GM23338 (cell line): ENCODE results near the gene ZNF660.

Experiments
- EZH2 ChIP-seq: fragments of 200-600 bp; sonication (generic); IDR thresholded peaks from one replicate; pipeline ENCODE4 v1.8.0; 2017; ENCODE audit warnings: antibody characterized with exemption, mild to moderate bottlenecking, low read depth; ENCODE audit not compliant: unreplicated experiment
- EZH2phosphoT487 ChIP-seq: fragments of 200-600 bp; sonication (generic); IDR thresholded peaks from one replicate; pipeline ENCODE4 v1.8.1; 2018; ENCODE audit warnings: antibody characterized with exemption; ENCODE audit not compliant: unreplicated experiment
- JUNB ChIP-seq: IDR thresholded peaks from one replicate; pipeline ENCODE4 v1.6.1; 2016; ENCODE audit warnings: antibody characterized with exemption; ENCODE audit not compliant: unreplicated experiment
- POLR2AphosphoS5 ChIP-seq: IDR thresholded peaks from 2 replicates; pipeline ENCODE4 v1.6.1; 2016; ENCODE audit warnings: antibody characterized with exemption, low read depth
- ZNF331 ChIP-seq: fragments of 250-450 bp; sonication (Bioruptor Pico); IDR thresholded peaks from 2 replicates; pipeline ENCODE4 v1.5.0; 2020; ENCODE audit warnings: low read depth, mild to moderate bottlenecking, moderate library complexity
- TF ChIP-seq, protein P1 (sequence below), 2 experiments: fragments of 200-600 bp in 1 of 2; sonication (generic) in 1 of 2; conservative IDR thresholded peaks; 2 replicates each; pipeline versions ENCODE4 v1.5.1 to v1.6.1; 2016 to 2017; ENCODE audit warnings: antibody characterized with exemption in 2 of 2, low read depth in 2 of 2, mild to moderate bottlenecking in 2 of 2, moderate library complexity in 1 of 2
- TF ChIP-seq, protein P2 (sequence below): IDR thresholded peaks from one replicate; pipeline ENCODE4 v1.6.1; 2018; ENCODE audit warnings: antibody characterized with exemption; ENCODE audit not compliant: unreplicated experiment
- TF ChIP-seq, protein P3 (sequence below): IDR thresholded peaks from 2 replicates; pipeline ENCODE4 v1.6.1; 2016; ENCODE audit warnings: antibody characterized with exemption

DNA sequence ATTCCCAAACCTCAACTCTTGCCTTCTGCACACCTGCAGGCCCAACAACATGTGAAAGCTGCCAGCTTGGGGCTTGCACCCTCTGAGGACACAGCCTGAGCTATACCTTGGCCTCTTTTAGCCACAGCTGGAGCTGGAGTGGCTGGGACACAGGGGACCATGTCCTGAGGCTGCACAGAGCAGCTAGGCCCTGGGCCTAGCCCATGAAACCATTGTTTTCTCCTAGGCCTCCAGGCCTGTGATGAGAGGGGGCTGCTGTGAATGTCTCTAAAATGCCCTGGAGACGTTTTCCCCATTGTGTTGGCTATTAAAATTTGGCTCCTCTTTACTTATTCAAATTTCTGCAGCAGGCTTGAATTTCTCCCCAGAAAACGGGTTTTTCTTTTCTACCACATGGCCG, 22.6 kb upstream of the ZNF660 start:
- TF ChIP-seq, protein P1, sequence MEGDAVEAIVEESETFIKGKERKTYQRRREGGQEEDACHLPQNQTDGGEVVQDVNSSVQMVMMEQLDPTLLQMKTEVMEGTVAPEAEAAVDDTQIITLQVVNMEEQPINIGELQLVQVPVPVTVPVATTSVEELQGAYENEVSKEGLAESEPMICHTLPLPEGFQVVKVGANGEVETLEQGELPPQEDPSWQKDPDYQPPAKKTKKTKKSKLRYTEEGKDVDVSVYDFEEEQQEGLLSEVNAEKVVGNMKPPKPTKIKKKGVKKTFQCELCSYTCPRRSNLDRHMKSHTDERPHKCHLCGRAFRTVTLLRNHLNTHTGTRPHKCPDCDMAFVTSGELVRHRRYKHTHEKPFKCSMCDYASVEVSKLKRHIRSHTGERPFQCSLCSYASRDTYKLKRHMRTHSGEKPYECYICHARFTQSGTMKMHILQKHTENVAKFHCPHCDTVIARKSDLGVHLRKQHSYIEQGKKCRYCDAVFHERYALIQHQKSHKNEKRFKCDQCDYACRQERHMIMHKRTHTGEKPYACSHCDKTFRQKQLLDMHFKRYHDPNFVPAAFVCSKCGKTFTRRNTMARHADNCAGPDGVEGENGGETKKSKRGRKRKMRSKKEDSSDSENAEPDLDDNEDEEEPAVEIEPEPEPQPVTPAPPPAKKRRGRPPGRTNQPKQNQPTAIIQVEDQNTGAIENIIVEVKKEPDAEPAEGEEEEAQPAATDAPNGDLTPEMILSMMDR (conservative IDR thresholded peaks at IDR 0.05; ENCODE audit: low read depth in 2 of 2), result no peak
- TF ChIP-seq POLR2AphosphoS5, result no peak
- no peak for TF ChIP-seq EZH2
- TF ChIP-seq, protein P2, sequence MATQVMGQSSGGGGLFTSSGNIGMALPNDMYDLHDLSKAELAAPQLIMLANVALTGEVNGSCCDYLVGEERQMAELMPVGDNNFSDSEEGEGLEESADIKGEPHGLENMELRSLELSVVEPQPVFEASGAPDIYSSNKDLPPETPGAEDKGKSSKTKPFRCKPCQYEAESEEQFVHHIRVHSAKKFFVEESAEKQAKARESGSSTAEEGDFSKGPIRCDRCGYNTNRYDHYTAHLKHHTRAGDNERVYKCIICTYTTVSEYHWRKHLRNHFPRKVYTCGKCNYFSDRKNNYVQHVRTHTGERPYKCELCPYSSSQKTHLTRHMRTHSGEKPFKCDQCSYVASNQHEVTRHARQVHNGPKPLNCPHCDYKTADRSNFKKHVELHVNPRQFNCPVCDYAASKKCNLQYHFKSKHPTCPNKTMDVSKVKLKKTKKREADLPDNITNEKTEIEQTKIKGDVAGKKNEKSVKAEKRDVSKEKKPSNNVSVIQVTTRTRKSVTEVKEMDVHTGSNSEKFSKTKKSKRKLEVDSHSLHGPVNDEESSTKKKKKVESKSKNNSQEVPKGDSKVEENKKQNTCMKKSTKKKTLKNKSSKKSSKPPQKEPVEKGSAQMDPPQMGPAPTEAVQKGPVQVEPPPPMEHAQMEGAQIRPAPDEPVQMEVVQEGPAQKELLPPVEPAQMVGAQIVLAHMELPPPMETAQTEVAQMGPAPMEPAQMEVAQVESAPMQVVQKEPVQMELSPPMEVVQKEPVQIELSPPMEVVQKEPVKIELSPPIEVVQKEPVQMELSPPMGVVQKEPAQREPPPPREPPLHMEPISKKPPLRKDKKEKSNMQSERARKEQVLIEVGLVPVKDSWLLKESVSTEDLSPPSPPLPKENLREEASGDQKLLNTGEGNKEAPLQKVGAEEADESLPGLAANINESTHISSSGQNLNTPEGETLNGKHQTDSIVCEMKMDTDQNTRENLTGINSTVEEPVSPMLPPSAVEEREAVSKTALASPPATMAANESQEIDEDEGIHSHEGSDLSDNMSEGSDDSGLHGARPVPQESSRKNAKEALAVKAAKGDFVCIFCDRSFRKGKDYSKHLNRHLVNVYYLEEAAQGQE, result no peak
- no peak for TF ChIP-seq ZNF331
- TF ChIP-seq EZH2phosphoT487, result no peak
- TF ChIP-seq, protein P3, sequence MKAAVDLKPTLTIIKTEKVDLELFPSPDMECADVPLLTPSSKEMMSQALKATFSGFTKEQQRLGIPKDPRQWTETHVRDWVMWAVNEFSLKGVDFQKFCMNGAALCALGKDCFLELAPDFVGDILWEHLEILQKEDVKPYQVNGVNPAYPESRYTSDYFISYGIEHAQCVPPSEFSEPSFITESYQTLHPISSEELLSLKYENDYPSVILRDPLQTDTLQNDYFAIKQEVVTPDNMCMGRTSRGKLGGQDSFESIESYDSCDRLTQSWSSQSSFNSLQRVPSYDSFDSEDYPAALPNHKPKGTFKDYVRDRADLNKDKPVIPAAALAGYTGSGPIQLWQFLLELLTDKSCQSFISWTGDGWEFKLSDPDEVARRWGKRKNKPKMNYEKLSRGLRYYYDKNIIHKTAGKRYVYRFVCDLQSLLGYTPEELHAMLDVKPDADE, result no peak
- no peak for TF ChIP-seq JUNB
